IPS-18a (cell line): Measurements from ENCODE around the gene GUCA2B.

Experiments used
- H3K27ac ChIP-seq: one replicate; pipeline ENCODE4 v1.5.1; 2013; ENCODE audit warnings: low read length
- H3K27me3 ChIP-seq: one replicate; pipeline ENCODE4 v1.6.1; 2013; ENCODE audit warnings: mild to moderate bottlenecking, low read length; ENCODE audit not compliant: control insufficient read depth, insufficient read depth
- H3K36me3 ChIP-seq: one replicate; pipeline ENCODE4 v1.6.1; 2013; ENCODE audit warnings: low read depth, low read length; ENCODE audit not compliant: control insufficient read depth
- H3K4me1 ChIP-seq: one replicate; pipeline ENCODE4 v1.6.1; 2013; ENCODE audit warnings: low read depth, low read length; ENCODE audit not compliant: control insufficient read depth
- H3K4me3 ChIP-seq: one replicate; pipeline ENCODE4 v1.5.1; 2013; ENCODE audit warnings: low read length
- H3K9ac ChIP-seq: one replicate; pipeline ENCODE4 v1.6.1; 2013; ENCODE audit warnings: mild to moderate bottlenecking, low read length, moderate library complexity
- H3K9me3 ChIP-seq: one replicate; pipeline ENCODE4 v1.6.1; 2013; ENCODE audit warnings: low read depth, low read length; ENCODE audit not compliant: control insufficient read depth

Gene GUCA2B

DNA sequence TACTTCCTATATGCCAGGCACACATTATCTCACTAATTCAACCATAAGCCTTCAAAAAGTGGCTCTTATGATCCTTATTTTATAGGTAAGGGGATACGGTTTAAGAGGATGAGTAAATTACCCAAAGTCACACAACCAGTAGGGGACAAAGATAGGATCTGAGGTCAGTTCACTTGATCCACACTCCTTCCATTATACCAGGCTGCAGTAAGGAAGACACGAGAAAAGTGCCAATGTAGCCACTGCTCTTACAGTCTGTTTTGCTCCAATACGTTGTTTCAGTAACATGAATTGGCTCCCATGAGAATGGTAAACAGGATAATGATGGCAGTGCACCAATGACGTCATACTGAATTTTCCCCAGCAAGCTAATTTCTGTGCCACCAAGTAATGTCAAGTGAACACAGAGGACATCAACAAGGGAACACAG, 26.7 kb downstream of the GUCA2B start:
- H3K36me3 ChIP-seq = peaks cover 37% of the 10 kb centered on the region
- no peaks in the 10 kb centered on the region for H3K27me3 ChIP-seq
- no peak overlapping the region for H3K4me3 ChIP-seq
- H3K9me3 ChIP-seq = no peaks in the 10 kb centered on the region
- H3K27ac ChIP-seq = no peak overlapping the region
- no peak overlapping the region for H3K9ac ChIP-seq
- H3K4me1 ChIP-seq = no peaks in the 10 kb centered on the region

DNA sequence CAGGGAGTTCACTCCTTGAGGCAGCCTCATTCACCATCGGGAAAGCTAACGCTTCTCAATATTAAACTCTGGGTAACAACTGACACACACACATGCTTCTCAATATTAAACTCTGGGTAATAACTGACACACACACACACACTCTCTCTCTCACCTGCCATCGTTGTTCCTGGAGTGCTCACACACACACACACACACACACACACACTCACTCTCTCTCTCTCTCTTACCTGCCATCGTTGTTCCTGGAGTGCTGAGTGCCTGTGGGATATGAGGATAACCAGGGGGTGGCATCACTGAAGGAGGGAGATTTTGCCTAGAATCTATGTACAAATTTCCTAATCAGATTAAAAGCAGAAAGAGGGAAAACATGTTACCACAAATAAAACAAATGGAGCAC, 28.5 kb downstream of the GUCA2B start:
- H3K27me3 ChIP-seq = no peaks in the 10 kb centered on the region
- H3K4me3 ChIP-seq = no peak overlapping the region
- no peaks in the 10 kb centered on the region for H3K4me1 ChIP-seq
- H3K9ac ChIP-seq = no peak overlapping the region
- no peak overlapping the region for H3K27ac ChIP-seq
- no peaks in the 10 kb centered on the region for H3K9me3 ChIP-seq
- peaks cover 43% of the 10 kb centered on the region for H3K36me3 ChIP-seq

DNA sequence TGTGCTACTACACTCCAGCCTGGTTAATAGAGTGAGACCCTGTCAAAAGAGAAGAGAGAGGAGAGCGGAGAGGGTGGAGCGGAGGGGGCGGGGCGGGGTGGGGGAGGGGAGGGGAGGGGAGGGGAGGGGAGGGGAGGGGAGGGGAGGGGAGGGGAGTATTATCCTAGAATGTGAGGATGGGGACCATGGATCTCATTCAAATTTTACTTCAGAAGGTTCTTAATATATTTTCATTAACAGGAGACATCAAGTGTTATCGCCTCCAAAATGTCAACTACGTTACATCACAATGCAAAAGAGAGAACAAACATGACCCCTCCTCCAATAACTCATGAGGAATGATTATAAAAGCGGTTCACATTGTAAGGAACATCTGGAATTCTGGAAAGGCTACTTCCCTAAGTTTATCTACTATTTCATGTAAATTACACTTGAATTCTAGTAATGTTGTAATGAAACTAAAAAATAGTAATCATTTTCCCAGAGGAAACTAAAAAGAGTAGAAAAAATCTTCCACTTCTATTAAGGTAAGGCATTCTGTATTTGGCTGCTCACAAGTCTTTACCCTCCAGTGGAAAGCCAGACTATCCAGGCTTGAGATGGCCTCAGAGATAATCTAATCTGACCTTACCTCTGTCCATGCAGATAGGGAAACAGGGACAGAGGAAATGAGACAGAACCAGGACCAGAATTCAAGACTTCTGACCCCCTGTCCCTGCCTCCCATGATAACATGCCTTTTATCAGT, 30.2 kb downstream of the GUCA2B start:
- no peaks in the 10 kb centered on the region for H3K9me3 ChIP-seq
- H3K36me3 ChIP-seq = peaks cover 56% of the 10 kb centered on the region
- H3K27ac ChIP-seq = no peak overlapping the region
- no peak overlapping the region for H3K9ac ChIP-seq
- H3K4me1 ChIP-seq = no peaks in the 10 kb centered on the region
- no peak overlapping the region for H3K4me3 ChIP-seq
- no peaks in the 10 kb centered on the region for H3K27me3 ChIP-seq

DNA sequence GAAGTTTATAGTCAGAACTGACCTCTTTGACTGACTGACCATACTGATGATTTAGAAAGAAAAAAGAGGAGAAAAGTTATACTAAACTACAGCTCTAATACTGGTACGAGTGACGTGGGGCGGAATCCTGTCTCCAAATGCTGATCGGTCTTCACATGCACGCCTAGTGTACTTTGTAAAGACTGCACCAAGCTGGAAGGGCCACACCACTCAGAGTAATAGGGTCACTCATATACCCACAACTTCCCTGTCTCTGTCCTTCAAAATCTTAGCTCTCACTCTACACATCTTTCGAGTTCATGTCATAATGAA, 30.7 kb downstream of the GUCA2B start:
- no peaks in the 10 kb centered on the region for H3K27me3 ChIP-seq
- peaks cover 58% of the 10 kb centered on the region for H3K36me3 ChIP-seq
- H3K9me3 ChIP-seq = no peaks in the 10 kb centered on the region

DNA sequence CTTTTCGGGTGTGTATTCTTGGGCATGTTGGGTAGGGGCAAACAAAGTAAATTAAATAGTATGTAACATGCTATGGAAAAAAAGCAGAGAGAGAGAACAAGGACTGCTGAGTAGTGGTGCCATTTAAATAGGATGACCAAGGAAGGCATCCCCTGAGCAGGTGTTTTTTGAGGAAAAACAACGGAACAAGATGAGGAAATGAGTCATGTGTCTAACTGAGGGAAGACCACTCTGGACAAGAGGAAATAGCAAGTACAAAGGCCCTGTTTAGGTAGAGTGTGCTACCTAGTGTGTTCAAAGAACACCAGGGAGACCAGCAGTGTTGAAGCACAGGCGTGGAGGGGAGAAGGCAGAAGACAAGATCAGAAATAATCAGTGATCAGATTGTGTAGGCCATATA, 31.4 kb downstream of the GUCA2B start:
- Histone ChIP-seq H3K4me1 (no peaks in the 10 kb centered on the region), H3K9me3 (no peaks in the 10 kb centered on the region), H3K36me3 (peaks cover 58% of the 10 kb centered on the region), H3K4me3 (no peak overlapping the region), H3K9ac (no peak overlapping the region), H3K27me3 (no peaks in the 10 kb centered on the region), H3K27ac (no peak overlapping the region)

More for the DNA sequence above, 30.7 kb downstream of the GUCA2B start:
- no peak overlapping the region for H3K27ac ChIP-seq
- no peaks in the 10 kb centered on the region for H3K4me1 ChIP-seq
- no peak overlapping the region for H3K4me3 ChIP-seq
- no peak overlapping the region for H3K9ac ChIP-seq

DNA sequence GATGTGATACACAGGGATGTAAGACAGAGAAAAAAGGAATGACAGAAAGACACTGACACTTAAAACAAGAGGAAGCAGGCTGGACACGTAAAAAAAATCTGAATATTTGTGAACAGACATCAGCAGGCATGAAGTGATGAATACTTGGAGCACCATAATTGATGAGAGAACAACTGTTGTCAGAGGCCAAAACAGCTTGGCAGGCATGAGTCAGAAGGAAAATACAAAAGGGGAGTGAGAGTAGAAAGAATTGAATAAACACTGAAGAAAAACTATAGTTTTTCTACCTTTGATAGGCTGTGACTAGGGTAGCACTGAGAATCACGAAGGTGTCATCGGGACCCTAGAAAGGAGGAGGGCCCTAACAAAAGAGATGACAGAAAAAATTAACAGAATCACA, 32.9 kb downstream of the GUCA2B start:
- no peak overlapping the region for H3K4me3 ChIP-seq
- H3K9ac ChIP-seq = no peak overlapping the region
- H3K36me3 ChIP-seq = peaks cover 51% of the 10 kb centered on the region
- no peaks in the 10 kb centered on the region for H3K4me1 ChIP-seq
- H3K27me3 ChIP-seq = no peaks in the 10 kb centered on the region
- no peak overlapping the region for H3K27ac ChIP-seq
- no peaks in the 10 kb centered on the region for H3K9me3 ChIP-seq

DNA sequence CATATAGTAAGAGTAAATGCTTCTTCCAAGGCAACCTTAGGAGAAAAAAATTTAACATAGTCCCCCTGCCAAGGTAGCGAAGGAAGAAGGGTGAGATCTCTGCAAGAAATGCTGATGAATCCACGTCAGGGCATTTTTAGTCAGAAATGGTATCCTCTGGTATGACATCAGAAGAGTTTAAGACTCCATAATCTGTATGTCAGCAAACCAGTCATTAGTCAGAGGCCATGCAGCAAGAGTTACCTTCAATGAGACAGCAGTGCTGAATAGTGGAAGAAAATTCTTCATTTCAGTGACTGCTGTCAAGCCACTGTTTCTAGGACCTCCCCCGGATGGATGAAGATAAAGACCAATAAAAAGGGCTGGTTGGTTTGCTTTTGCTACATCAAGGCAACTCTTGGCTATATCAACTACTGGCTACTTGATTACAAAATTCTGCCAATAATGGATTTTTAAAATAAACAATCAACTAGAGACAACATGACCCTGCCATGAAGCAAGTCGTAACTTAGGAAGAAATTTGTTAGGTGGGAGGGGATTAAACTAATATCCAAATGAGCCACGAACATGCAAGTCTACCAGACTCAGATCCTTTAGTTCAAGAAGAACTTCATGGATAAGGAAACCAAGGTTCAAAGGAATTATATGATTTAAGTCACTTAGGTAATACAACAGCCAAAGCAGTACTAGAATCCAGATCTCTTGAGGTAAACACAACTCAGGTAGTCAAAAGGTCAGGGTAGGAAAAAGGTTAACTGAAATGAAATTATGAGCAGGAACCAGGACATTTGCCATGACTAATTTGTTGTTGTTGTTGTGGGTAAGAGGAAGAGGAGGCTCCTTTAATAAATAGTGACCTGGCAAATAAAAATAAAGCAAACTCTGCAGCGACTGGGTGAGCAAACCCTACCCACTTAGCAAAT, 37.0 kb downstream of the GUCA2B start:
- Histone ChIP-seq H3K9ac (no peak overlapping the region), H3K9me3 (no peaks in the 10 kb centered on the region), H3K4me1 (no peaks in the 10 kb centered on the region), H3K36me3 (peaks cover 54% of the 10 kb centered on the region), H3K4me3 (no peak overlapping the region), H3K27ac (no peak overlapping the region), H3K27me3 (no peaks in the 10 kb centered on the region)

DNA sequence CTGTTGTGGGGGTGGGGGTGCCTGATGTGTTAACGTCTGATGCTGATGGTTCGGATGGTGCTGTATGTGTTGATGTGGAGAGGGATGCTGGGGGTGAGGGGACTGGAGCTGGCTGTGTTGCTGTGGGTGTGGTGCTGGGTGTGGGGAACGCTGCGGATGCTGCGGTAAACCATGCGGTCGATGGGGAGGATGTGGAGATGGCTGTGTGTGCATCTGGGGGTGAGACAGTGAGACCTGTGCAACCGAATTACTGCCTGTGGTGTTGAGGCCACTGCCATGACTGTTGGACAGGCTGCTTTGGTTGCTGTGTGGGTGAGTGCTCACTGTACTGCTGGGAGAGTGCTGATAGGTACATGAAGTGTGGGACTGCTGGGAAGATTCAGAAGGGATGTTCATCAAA, 38.1 kb downstream of the GUCA2B start:
- no peaks in the 10 kb centered on the region for H3K27me3 ChIP-seq
- H3K36me3 ChIP-seq = peaks cover 60% of the 10 kb centered on the region
- H3K9ac ChIP-seq = no peak overlapping the region
- no peak overlapping the region for H3K4me3 ChIP-seq
- no peaks in the 10 kb centered on the region for H3K9me3 ChIP-seq
- no peak overlapping the region for H3K27ac ChIP-seq
- no peaks in the 10 kb centered on the region for H3K4me1 ChIP-seq

DNA sequence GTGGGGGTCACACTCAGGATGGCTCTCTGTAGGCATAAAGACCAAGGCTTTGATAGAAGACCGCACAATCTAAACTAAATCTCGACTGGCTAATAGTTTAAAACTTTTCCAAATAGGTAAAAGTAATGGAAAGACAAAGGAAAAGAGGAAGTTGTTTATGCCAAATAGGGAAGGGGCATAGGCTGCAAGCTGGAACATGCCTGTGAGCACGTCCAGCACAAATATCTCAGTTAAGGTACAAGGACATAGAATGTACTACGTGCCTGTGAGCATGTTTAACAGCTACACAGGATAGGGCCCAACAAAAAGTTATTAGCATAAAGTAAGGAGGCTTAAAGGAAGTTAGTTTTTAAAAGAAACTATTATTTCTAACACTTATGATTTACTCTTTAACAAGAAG, 38.9 kb downstream of the GUCA2B start:
- Histone ChIP-seq H3K9ac (no peak overlapping the region), H3K4me3 (no peak overlapping the region), H3K36me3 (peaks cover 58% of the 10 kb centered on the region), H3K4me1 (no peaks in the 10 kb centered on the region), H3K27me3 (no peaks in the 10 kb centered on the region), H3K27ac (no peak overlapping the region), H3K9me3 (no peaks in the 10 kb centered on the region)

DNA sequence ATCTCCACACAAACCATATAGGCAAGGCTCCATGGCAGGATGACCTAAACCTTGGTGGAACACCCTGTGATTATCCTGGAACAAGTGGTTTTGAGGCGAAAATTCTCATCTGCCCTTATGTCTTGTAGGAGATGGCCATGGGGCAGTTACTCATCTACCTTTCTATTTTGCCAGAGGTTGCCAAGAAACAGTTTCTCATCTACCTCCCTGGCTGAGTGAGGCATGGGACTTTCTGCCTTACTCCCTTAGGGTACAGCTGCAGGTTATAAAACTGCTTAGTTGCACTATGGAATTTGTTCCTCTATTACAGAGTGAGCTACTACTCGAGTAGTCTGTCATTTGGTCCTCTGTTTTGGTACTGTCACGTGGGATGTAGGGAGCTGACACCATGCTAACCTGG, 42.6 kb downstream of the GUCA2B start:
- no peak overlapping the region for H3K9ac ChIP-seq
- no peaks in the 10 kb centered on the region for H3K27me3 ChIP-seq
- H3K36me3 ChIP-seq = peaks cover 50% of the 10 kb centered on the region
- H3K9me3 ChIP-seq = no peaks in the 10 kb centered on the region
- H3K27ac ChIP-seq = no peak overlapping the region
- H3K4me1 ChIP-seq = no peaks in the 10 kb centered on the region
- H3K4me3 ChIP-seq = no peak overlapping the region

DNA sequence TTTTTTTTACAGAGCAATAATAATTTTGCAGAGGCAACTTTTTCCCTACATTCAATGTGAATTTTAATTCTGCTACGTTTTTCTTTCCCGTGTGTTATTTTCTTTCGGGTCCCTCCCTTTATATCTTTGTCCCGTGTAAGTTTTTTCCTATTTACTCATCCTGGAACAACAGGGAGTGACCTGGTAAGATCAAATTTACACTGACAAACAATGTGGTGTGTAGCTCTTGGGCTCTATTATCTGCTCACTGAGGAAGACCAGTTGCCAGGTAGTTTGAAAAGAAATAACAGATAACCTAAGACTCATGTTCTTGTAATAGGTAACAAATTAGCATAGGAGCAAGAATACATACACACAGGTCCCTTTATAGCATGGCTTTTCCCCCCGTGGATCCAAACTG, 45.0 kb downstream of the GUCA2B start:
- Histone ChIP-seq H3K9ac (no peak overlapping the region), H3K27ac (no peak overlapping the region), H3K4me3 (no peak overlapping the region), H3K9me3 (no peaks in the 10 kb centered on the region), H3K4me1 (no peaks in the 10 kb centered on the region), H3K36me3 (peaks cover 38% of the 10 kb centered on the region), H3K27me3 (no peaks in the 10 kb centered on the region)

DNA sequence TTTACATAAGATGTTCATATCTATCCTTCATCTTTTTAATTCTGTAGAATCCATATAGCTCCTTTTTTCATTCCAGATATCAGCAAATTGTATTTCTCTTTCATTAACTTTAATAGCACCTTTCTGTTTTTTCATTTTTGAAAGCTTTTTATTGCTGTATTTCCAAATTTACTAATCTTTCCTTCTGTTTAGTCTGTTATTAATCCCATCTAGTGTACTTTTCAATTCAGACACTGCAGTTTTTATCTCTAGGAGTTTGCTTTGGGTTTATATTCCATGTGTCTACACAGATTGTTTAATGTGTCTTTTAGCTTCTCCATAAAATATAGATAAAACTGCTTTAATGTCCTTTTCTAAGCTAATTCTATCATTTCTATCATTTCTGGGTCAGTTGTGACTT, 48.8 kb downstream of the GUCA2B start:
- Histone ChIP-seq H3K36me3 (peaks cover 17% of the 10 kb centered on the region), H3K27ac (no peak overlapping the region), H3K27me3 (no peaks in the 10 kb centered on the region), H3K4me3 (no peak overlapping the region), H3K4me1 (no peaks in the 10 kb centered on the region), H3K9ac (no peak overlapping the region), H3K9me3 (no peaks in the 10 kb centered on the region)
